ENCODE measurements around the gene ABCC3.

ABCC3 gene

GRCh38 chr17:50686494-50687199, 52.0 kb downstream of the ABCC3 start:
- no peak for TF ChIP-seq CTCF (IDR thresholded peaks at IDR 0.05; ENCODE audit: extremely low read depth, missing control alignments)
- DNase-seq (ENCODE audit: low spot score): no peak

GRCh38 chr17:50687200-50688066, 52.8 kb downstream of the ABCC3 start:
- no peak for DNase-seq (ENCODE audit: low spot score)
- no peak for TF ChIP-seq CTCF (IDR thresholded peaks at IDR 0.05; ENCODE audit: extremely low read depth, missing control alignments)

- DNase-seq (ENCODE audit: low spot score): no peak
- no peak for TF ChIP-seq CTCF (IDR thresholded peaks at IDR 0.05; ENCODE audit: extremely low read depth, missing control alignments)
Observed at GRCh38 chr17:50688245-50688644, 53.6 kb downstream of the ABCC3 start.

- no peak for DNase-seq (ENCODE audit: low spot score)
- TF ChIP-seq CTCF (IDR thresholded peaks at IDR 0.05; ENCODE audit: extremely low read depth, missing control alignments): no peak
Observed at GRCh38 chr17:50689251-50689650, 54.6 kb downstream of the ABCC3 start.

- TF ChIP-seq CTCF (IDR thresholded peaks at IDR 0.05; ENCODE audit: extremely low read depth, missing control alignments): no peak
- DNase-seq (ENCODE audit: low spot score): no peak
Observed at GRCh38 chr17:50689956-50690886, 55.5 kb downstream of the ABCC3 start.

GRCh38 chr17:50690887-50691549, 56.3 kb downstream of the ABCC3 start:
- no peak for TF ChIP-seq CTCF (IDR thresholded peaks at IDR 0.05; ENCODE audit: extremely low read depth, missing control alignments)
- DNase-seq (ENCODE audit: low spot score): no peak
